Left ventricle myocardium inferior (tissue), 1 donor: Measurements from ENCODE around the gene MT1F. TPM values are rescaled to one million over a fixed set of nuclear protein-coding genes. Genes with fewer than 3 reads are reported as not detected.

Experiments used
- DNase-seq: peaks from one replicate; pipeline ENCODE4 v3.0.0-alpha.2; 2020
- H3K27ac ChIP-seq: fragments of 200-600 bp; replicated peaks from 2 replicates; pipeline ENCODE4 v1.8.0; 2021
- H3K27me3 ChIP-seq: fragments of 200-600 bp; 2 replicates; pipeline ENCODE4 v1.8.0; 2021; ENCODE audit warnings: low read depth
- H3K36me3 ChIP-seq: fragments of 200-600 bp; 2 replicates; pipeline ENCODE4 v1.8.0; 2021
- H3K4me1 ChIP-seq: fragments of 200-600 bp; 2 replicates; pipeline ENCODE4 v1.8.0; 2021
- H3K4me3 ChIP-seq: fragments of 200-600 bp; 2 replicates; pipeline ENCODE4 v1.8.0; 2021; ENCODE audit warnings: mild to moderate bottlenecking, moderate library complexity
- H3K9me3 ChIP-seq: fragments of 200-600 bp; replicated peaks from 2 replicates; pipeline ENCODE4 v1.8.0; 2021
- intact Hi-C: fragments of 100-400 bp; cut with micrococcal nuclease; formaldehyde crosslinking; loops from one replicate; pipeline ENCODE4 v1.11.0; 2022
- total RNA-seq: library from RNA; stranded (reverse); fragmentation: NEBNext Ultra II Directional; extraction: Animal tissue kit (Norgen Biotek cat#: 25700); gene quantifications from one replicate; pipeline ENCODE4 v1.2.1, GENCODE V29; 2021
- TF ChIP-seq, protein P1 (sequence below): fragments of 200-600 bp; IDR thresholded peaks from 2 replicates; pipeline ENCODE4 v1.8.0; 2021; ENCODE audit warnings: antibody characterized with exemption, mild to moderate bottlenecking, borderline replicate concordance
- donor health status: DM: no; HTN: yes; CAD: no; lungs with severe emphysema.

MT1F gene
- total RNA-seq, 1 donor from 2014 or later: 0.85 TPM

DNA sequence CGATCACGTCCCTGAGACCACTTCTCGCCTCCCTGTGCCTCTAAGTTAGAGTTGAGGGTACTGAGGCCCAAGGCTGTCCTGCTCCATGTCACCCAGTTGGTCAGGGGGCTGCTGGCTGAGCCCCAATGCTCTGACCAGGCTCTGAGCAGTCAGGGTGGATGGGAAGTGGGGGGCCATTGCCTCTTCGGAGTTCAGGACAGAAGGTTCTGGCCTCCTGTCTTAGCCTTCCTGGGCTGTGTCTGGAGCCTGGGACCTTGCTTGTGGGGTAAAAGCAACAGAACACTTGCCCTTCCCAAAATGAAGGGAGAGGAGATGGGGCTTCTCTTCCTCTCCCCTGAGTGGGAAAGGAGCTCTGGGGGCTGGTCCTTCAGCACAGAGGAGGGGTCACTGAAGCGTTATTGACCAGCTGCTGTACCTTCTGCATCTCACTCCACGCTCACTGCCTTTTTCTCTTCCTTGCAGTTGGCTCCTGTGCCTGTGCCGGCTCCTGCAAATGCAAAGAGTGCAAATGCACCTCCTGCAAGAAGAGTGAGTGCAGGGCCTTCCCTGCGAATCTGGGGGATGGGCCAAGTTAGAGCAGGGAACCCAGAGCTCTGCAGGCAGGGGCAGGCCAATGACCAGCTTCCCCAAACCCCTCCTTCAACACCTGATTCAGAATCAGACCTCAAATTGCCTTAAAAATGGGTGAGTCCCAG lies 25.1 kb downstream of the MT1F start:
- no peak for DNase-seq
- Histone ChIP-seq H3K27ac (peak overlapping the region; percentile 94), H3K27me3 (no peaks in the 10 kb centered on the region), H3K4me1 (peaks cover 67% of the 10 kb centered on the region), H3K9me3 (peaks cover 7% of the 10 kb centered on the region), H3K4me3 (peak overlapping the region; percentile 80), H3K36me3 (no peaks in the 10 kb centered on the region)
- TF ChIP-seq, protein P1, sequence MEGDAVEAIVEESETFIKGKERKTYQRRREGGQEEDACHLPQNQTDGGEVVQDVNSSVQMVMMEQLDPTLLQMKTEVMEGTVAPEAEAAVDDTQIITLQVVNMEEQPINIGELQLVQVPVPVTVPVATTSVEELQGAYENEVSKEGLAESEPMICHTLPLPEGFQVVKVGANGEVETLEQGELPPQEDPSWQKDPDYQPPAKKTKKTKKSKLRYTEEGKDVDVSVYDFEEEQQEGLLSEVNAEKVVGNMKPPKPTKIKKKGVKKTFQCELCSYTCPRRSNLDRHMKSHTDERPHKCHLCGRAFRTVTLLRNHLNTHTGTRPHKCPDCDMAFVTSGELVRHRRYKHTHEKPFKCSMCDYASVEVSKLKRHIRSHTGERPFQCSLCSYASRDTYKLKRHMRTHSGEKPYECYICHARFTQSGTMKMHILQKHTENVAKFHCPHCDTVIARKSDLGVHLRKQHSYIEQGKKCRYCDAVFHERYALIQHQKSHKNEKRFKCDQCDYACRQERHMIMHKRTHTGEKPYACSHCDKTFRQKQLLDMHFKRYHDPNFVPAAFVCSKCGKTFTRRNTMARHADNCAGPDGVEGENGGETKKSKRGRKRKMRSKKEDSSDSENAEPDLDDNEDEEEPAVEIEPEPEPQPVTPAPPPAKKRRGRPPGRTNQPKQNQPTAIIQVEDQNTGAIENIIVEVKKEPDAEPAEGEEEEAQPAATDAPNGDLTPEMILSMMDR: no peak
- intact Hi-C loops: no loop called here

DNA sequence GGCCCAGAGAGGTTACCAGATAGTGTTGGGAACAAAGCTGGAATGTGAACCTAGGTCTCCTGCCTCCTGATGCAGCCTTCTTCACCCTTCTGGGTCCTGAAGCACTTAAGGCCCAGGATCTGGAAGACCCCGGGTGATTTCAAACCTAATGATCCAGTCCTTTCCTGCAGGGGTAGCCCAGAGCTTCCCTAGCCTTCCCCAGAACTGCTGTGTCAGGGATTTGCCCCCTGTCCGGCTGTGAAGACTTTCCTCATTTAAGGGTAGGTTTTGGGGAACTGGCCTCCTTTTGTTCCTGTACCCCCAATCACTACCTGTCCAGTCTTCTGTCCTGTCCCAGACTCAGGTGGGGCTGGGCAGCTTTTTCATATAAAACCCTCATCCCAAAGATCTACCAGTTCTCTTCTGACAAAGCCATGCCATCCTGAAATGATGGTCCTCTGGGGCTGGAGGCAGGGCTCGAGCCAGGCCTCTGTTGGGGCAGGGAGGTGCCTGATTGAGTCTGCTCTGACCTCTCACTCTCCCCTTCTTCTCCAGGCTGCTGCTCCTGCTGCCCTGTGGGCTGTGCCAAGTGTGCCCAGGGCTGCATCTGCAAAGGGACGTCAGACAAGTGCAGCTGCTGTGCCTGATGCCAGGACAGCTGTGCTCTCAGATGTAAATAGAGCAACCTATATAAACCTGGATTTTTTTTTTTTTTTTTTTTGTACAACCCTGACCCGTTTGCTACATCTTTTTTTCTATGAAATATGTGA lies 25.8 kb downstream of the MT1F start:
- intact Hi-C loops: no loop called here
- H3K9me3 ChIP-seq: peaks cover 7% of the 10 kb centered on the region
- H3K4me3 ChIP-seq: peak overlapping the region; percentile 80
- TF ChIP-seq, protein P1: no peak
- H3K36me3 ChIP-seq: no peaks in the 10 kb centered on the region
- peak overlapping the region; percentile 94 for H3K27ac ChIP-seq
- H3K4me1 ChIP-seq: peaks cover 66% of the 10 kb centered on the region
- H3K27me3 ChIP-seq: no peaks in the 10 kb centered on the region
- DNase-seq: no peak

DNA sequence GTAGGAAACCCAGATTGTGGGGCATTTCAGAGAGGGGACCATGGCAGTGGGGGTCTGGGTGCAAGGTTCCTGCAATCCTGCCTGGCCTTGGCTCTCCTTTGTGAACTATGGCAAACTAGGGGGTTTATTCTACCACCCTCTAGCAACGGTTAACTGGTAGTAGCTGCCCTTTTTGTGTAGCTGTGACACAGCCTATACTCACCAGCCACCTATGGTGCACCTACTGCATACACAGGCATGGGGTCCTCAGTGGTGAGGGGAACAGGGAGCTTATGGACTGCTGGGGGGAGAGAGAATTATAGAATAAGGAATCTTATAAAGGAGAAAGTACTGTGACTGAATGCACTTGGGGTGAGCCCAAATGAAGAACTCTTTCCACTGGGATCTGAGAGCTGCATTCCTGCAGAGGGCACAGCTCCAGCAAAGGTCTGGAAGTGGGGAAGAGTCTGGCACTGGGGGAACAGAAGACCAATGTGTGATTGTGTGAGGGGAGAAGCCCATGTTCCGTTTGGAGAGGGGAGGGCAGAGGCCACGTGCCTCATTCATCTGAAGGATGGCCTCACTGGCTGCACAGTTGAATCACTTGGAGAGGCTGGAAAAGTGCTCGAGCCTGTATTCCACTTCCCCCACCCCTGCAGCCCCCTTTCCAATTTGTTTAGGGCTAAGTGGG lies 26.6 kb downstream of the MT1F start:
- TF ChIP-seq, protein P1: no peak
- Histone ChIP-seq H3K27ac (peak overlapping the region; percentile 94), H3K4me3 (peak overlapping the region; percentile 80), H3K36me3 (no peaks in the 10 kb centered on the region), H3K9me3 (peaks cover 7% of the 10 kb centered on the region), H3K4me1 (peaks cover 58% of the 10 kb centered on the region), H3K27me3 (no peaks in the 10 kb centered on the region)
- intact Hi-C loops: no loop called here
- no peak for DNase-seq

DNA sequence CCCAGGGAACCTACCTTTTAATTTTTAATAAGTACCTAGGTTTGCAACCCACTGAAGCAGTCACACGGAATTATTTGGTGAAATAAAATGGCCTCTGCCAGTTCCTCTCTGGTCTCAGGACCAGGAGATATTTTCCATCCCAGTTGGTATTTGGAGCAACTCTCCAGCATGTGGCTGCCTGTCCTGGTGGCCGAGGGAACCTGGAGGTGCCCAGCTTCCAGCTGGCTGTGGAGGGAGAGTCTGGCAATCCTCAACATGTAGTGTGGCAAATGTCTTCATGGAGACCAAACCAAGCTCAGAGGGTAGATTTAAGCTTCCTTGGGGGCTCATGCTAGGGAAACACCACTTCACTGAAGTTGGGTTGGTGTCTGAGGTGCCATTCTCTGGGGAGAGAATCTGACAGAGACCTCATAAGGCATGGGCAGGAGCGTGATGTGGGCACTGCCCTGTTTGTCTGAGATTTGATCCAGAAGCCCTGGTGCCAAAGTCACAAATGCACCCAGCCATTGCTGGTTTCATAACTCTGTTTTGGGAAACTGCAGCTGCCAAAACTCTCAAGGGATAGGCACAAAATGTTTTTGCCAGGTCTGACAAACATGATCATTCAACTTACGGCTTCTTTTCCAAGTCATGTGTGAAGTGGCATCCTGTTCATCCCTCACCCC lies 27.3 kb downstream of the MT1F start:
- Histone ChIP-seq H3K36me3 (no peaks in the 10 kb centered on the region), H3K4me3 (peak overlapping the region; percentile 80), H3K4me1 (peaks cover 54% of the 10 kb centered on the region), H3K9me3 (peaks cover 7% of the 10 kb centered on the region), H3K27me3 (no peaks in the 10 kb centered on the region), H3K27ac (peak overlapping the region; percentile 94)
- TF ChIP-seq, protein P1: no peak
- intact Hi-C loops: no loop called here
- no peak for DNase-seq

DNA sequence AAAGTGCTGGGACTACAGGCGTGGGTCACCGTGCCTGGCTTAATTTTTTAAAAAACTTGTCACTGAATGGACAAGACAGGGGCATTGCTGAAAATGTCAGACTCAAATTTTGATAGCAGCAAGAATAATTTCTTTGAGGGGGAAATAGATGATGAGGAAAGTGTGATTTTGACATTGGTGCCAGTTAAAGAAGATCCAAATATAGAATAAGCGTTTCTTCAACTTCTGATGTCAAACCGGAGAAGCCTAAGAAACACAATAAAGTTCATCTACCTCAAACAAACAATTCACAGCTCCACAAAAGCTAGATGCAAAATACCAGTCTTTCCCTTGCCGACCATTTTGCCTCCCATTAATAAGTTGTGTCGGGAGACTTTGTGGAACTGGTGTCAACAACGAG lies 29.0 kb downstream of the MT1F start:
- H3K36me3 ChIP-seq: no peaks in the 10 kb centered on the region
- no peaks in the 10 kb centered on the region for H3K27me3 ChIP-seq
- no peak overlapping the region for H3K27ac ChIP-seq
- intact Hi-C loops: no loop called here
- TF ChIP-seq, protein P1: no peak
- H3K4me1 ChIP-seq: peaks cover 37% of the 10 kb centered on the region
- no peak overlapping the region for H3K4me3 ChIP-seq
- DNase-seq: no peak
- peaks cover 7% of the 10 kb centered on the region for H3K9me3 ChIP-seq
